HG02610 (cell line): ENCODE measurements around the gene SAMD7.
A peak's percentile ranks its signal among the peaks of the same experiment; 100 is the strongest.

Source experiments
- ATAC-seq: cut with Tn5 transposase; IDR thresholded peaks from one replicate; pipeline ENCODE4 v1.9.1; 2021; ENCODE audit warnings: mild to moderate bottlenecking, moderate library complexity; ENCODE audit not compliant: unreplicated experiment

Gene SAMD7

GRCh38 chr3:169907476-169907875 lies 3.9 kb upstream of the SAMD7 start:
- ATAC-seq = no peak

GRCh38 chr3:169907944-169908343 lies 3.4 kb upstream of the SAMD7 start:
- no peak for ATAC-seq

- ATAC-seq = no peak
Observed at GRCh38 chr3:169913323-169913722, 2.0 kb downstream of the SAMD7 start.

GRCh38 chr3:169914321-169914720 lies 2.9 kb downstream of the SAMD7 start:
- ATAC-seq = no peak

- no peak for ATAC-seq
Observed at GRCh38 chr3:169923189-169923588, 11.8 kb downstream of the SAMD7 start.

GRCh38 chr3:169923831-169924230 lies 12.5 kb downstream of the SAMD7 start:
- no peak for ATAC-seq

- no peak for ATAC-seq
Observed at GRCh38 chr3:169929830-169930519, 18.6 kb downstream of the SAMD7 start.

- ATAC-seq = no peak
Observed at GRCh38 chr3:169930843-169931242, 19.5 kb downstream of the SAMD7 start.

- peak; percentile 93 for ATAC-seq
Observed at GRCh38 chr3:169931747-169932520, 20.6 kb downstream of the SAMD7 start.

- ATAC-seq = no peak
Observed at GRCh38 chr3:169939320-169939719, 27.9 kb downstream of the SAMD7 start.

GRCh38 chr3:169939751-169940150 lies 28.4 kb downstream of the SAMD7 start:
- ATAC-seq = no peak

GRCh38 chr3:169940470-169941181 lies 29.3 kb downstream of the SAMD7 start:
- ATAC-seq = peak; percentile 63

GRCh38 chr3:169945313-169945712 lies 33.9 kb downstream of the SAMD7 start:
- peak; percentile 94 for ATAC-seq

GRCh38 chr3:169946336-169946735 lies 35.0 kb downstream of the SAMD7 start:
- no peak for ATAC-seq

- ATAC-seq = no peak
Observed at GRCh38 chr3:169948559-169949448, 37.4 kb downstream of the SAMD7 start.

GRCh38 chr3:169952045-169952444 lies 40.7 kb downstream of the SAMD7 start:
- ATAC-seq = no peak

GRCh38 chr3:169953462-169954141 lies 42.2 kb downstream of the SAMD7 start:
- peak; percentile 32 for ATAC-seq

GRCh38 chr3:169954142-169954756 lies 42.9 kb downstream of the SAMD7 start:
- ATAC-seq = peak; percentile 93

- ATAC-seq = no peak
Observed at GRCh38 chr3:169955406-169955805, 44.0 kb downstream of the SAMD7 start.

GRCh38 chr3:169964176-169964575 lies 52.8 kb downstream of the SAMD7 start:
- ATAC-seq = no peak
